WERI-Rb-1 (cell line): ENCODE measurements around the gene TEPSIN.

Experiments used
- DNase-seq: peaks from one replicate; pipeline ENCODE4 v3.0.0-alpha.2; 2020
- H3K27ac ChIP-seq: fragments of 250-450 bp; sonication (Bioruptor Pico); 2 replicates; pipeline ENCODE4 v1.5.1; 2020; ENCODE audit warnings: mild to moderate bottlenecking, moderate library complexity
- H3K27me3 ChIP-seq: fragments of 250-450 bp; sonication (Bioruptor Pico); 2 replicates; pipeline ENCODE4 v1.5.1; 2021; ENCODE audit warnings: mild to moderate bottlenecking, low read depth, moderate library complexity; ENCODE audit not compliant: insufficient read depth, severe bottlenecking
- H3K36me3 ChIP-seq: fragments of 250-450 bp; sonication (Bioruptor Pico); 2 replicates; pipeline ENCODE4 v1.5.1; 2020; ENCODE audit warnings: mild to moderate bottlenecking, moderate library complexity
- H3K4me3 ChIP-seq: 2 replicates; pipeline ENCODE4 v1.5.1; 2011; ENCODE audit warnings: low read depth, mild to moderate bottlenecking, control low read depth, low read length
- H3K9me3 ChIP-seq: fragments of 250-450 bp; sonication (Bioruptor Pico); 2 replicates; pipeline ENCODE4 v1.5.1; 2021; ENCODE audit warnings: mild to moderate bottlenecking, moderate library complexity; ENCODE audit not compliant: severe bottlenecking
- CTCF ChIP-seq: IDR thresholded peaks from 2 replicates; pipeline ENCODE4 v1.5.1; 2011; ENCODE audit warnings: low read depth, mild to moderate bottlenecking, control low read depth, inconsistent platforms, low read length

Gene TEPSIN

GRCh38 chr17:81265576-81265975 is 26.7 kb upstream of the TEPSIN start:
- Histone ChIP-seq H3K36me3 (peaks cover 36% of the 10 kb centered on the region), H3K27me3 (no peaks in the 10 kb centered on the region), H3K4me3 (no peak overlapping the region), H3K27ac (no peak overlapping the region), H3K9me3 (no peaks in the 10 kb centered on the region)
- TF ChIP-seq CTCF, result no peak
- DNase-seq, result no peak

- Histone ChIP-seq H3K4me3 (no peak overlapping the region), H3K27me3 (no peaks in the 10 kb centered on the region), H3K36me3 (peaks cover 40% of the 10 kb centered on the region), H3K27ac (no peak overlapping the region), H3K9me3 (no peaks in the 10 kb centered on the region)
- no peak for TF ChIP-seq CTCF
- DNase-seq, result no peak
Observed at GRCh38 chr17:81264640-81265039, 25.8 kb upstream of the TEPSIN start.

- H3K36me3 ChIP-seq, result peaks cover 44% of the 10 kb centered on the region
- DNase-seq, result no peak
- no peak for TF ChIP-seq CTCF
- H3K27ac ChIP-seq, result no peak overlapping the region
- no peaks in the 10 kb centered on the region for H3K27me3 ChIP-seq
- H3K9me3 ChIP-seq, result no peaks in the 10 kb centered on the region
- H3K4me3 ChIP-seq, result no peak overlapping the region
Observed at GRCh38 chr17:81263371-81264181, 24.7 kb upstream of the TEPSIN start.

- no peaks in the 10 kb centered on the region for H3K9me3 ChIP-seq
- peaks cover 42% of the 10 kb centered on the region for H3K36me3 ChIP-seq
- DNase-seq, result no peak
- no peaks in the 10 kb centered on the region for H3K27me3 ChIP-seq
- no peak overlapping the region for H3K4me3 ChIP-seq
- TF ChIP-seq CTCF, result no peak
- no peak overlapping the region; the same call in 1 of the 2 replicates for H3K27ac ChIP-seq
Observed at GRCh38 chr17:81261582-81262336, 22.9 kb upstream of the TEPSIN start.

GRCh38 chr17:81261096-81261495 is 22.2 kb upstream of the TEPSIN start:
- Histone ChIP-seq H3K36me3 (peaks cover 42% of the 10 kb centered on the region), H3K4me3 (no peak overlapping the region), H3K27me3 (no peaks in the 10 kb centered on the region), H3K9me3 (no peaks in the 10 kb centered on the region), H3K27ac (no peak overlapping the region)
- DNase-seq, result no peak
- TF ChIP-seq CTCF, result no peak
